Body of pancreas (tissue), 4 donors: ENCODE data around the gene BMERB1. TPM values are rescaled to one million over a fixed set of nuclear protein-coding genes. Genes with fewer than 3 reads are reported as not detected.

Experiments
- ATAC-seq: fragments of 150-250 bp; one replicate; pipeline ENCODE4 v1.9.1; 2016
- DNase-seq, 4 donors: peaks; one replicate each; pipeline ENCODE4 v3.0.0-alpha.2; 2019
- H3K27ac ChIP-seq, 4 donors: fragments of 200-600 bp; sonication (generic); 1 replicate in 3 of 4; 2 replicates in 1 of 4; pipeline versions ENCODE4 v1.5.1 to v1.6.1; 2016 to 2019; ENCODE audit warnings: mild to moderate bottlenecking in 1 of 4, mixed read lengths in 1 of 4, moderate library complexity in 1 of 4
- H3K27me3 ChIP-seq, 2 donors: fragments of 200-600 bp; sonication (generic); one replicate each; pipeline ENCODE4 v1.6.0; 2016; ENCODE audit warnings: mild to moderate bottlenecking in 1 of 2
- H3K36me3 ChIP-seq, 2 donors: fragments of 200-600 bp; sonication (generic); replicated peaks in 1 of 2; 2 replicates each; pipeline ENCODE4 v1.5.1; 2016; ENCODE audit warnings: low read depth in 2 of 2; ENCODE audit not compliant: insufficient read depth in 1 of 2
- H3K4me1 ChIP-seq: fragments of 200-600 bp; sonication (generic); one replicate; pipeline ENCODE4 v1.6.0; 2016
- H3K4me3 ChIP-seq, 2 donors: fragments of 200-600 bp; sonication (generic); 1 replicate in 1 of 2; 2 replicates in 1 of 2; pipeline ENCODE4 v1.5.1; 2016 to 2019
- H3K9me3 ChIP-seq, 3 donors: fragments of 200-600 bp; sonication (generic); 1 replicate in 2 of 3; 2 replicates in 1 of 3; pipeline ENCODE4 v1.5.1; 2016
- POLR2A ChIP-seq, 3 donors: fragments of 450-650 bp; IDR thresholded peaks; one replicate each; pipeline ENCODE4 v1.6.1; 2016; ENCODE audit warnings: antibody characterized with exemption in 3 of 3, mild to moderate bottlenecking in 2 of 3
- WGBS, 2 donors: methylation state at CpG; one replicate each; pipeline ENCODE4 v1.1.5; 2017; 5-methylcytosine and 5-hydroxymethylcytosine counted together
- intact Hi-C: fragments of 100-400 bp; cut with DNase I; formaldehyde crosslinking; loops from one replicate; pipeline ENCODE4 v1.15.1; 2023
- total RNA-seq, 2 donors: library from RNA; depleted of rRNA; stranded (reverse); fragments of >200 nt; gene quantifications; one replicate each; pipeline ENCODE4 v1.1.0, GENCODE V29; 2016
- TF ChIP-seq, protein P1 (sequence below), 7 experiments: fragments of 450-650 bp in 4 of 7; fragments of 200-600 bp in 3 of 7; sonication (generic) in 3 of 7; IDR thresholded peaks; one replicate each; pipeline ENCODE4 v1.5.1; 2016 to 2019; ENCODE audit warnings: antibody characterized with exemption in 7 of 7

The BMERB1 gene
- total RNA-seq, 2 donors from 2014 or later: 8.9 to 22.3 TPM

GRCh38 chr16:15618392-15618791 lies 184.0 kb downstream of the BMERB1 start:
- peaks cover 4 to 55% of the 10 kb centered on the region in 2 donors for H3K36me3 ChIP-seq
- ATAC-seq (no peak), DNase-seq (no peak)
- intact Hi-C loops: no loop called here
- H3K27me3 ChIP-seq: no peaks in the 10 kb centered on the region
- 80 to 86% methylated on average over 4 of the region's 4 CpGs for WGBS, 2 donors
- H3K4me1 ChIP-seq: no peaks in the 10 kb centered on the region
- no peak overlapping the region for H3K27ac ChIP-seq
- no peak overlapping the region for H3K4me3 ChIP-seq
- TF ChIP-seq, protein P1, sequence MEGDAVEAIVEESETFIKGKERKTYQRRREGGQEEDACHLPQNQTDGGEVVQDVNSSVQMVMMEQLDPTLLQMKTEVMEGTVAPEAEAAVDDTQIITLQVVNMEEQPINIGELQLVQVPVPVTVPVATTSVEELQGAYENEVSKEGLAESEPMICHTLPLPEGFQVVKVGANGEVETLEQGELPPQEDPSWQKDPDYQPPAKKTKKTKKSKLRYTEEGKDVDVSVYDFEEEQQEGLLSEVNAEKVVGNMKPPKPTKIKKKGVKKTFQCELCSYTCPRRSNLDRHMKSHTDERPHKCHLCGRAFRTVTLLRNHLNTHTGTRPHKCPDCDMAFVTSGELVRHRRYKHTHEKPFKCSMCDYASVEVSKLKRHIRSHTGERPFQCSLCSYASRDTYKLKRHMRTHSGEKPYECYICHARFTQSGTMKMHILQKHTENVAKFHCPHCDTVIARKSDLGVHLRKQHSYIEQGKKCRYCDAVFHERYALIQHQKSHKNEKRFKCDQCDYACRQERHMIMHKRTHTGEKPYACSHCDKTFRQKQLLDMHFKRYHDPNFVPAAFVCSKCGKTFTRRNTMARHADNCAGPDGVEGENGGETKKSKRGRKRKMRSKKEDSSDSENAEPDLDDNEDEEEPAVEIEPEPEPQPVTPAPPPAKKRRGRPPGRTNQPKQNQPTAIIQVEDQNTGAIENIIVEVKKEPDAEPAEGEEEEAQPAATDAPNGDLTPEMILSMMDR (IDR thresholded peaks at IDR 0.05): no peak
- no peak for TF ChIP-seq POLR2A (IDR thresholded peaks at IDR 0.05)
- no peaks in the 10 kb centered on the region for H3K9me3 ChIP-seq

DNA sequence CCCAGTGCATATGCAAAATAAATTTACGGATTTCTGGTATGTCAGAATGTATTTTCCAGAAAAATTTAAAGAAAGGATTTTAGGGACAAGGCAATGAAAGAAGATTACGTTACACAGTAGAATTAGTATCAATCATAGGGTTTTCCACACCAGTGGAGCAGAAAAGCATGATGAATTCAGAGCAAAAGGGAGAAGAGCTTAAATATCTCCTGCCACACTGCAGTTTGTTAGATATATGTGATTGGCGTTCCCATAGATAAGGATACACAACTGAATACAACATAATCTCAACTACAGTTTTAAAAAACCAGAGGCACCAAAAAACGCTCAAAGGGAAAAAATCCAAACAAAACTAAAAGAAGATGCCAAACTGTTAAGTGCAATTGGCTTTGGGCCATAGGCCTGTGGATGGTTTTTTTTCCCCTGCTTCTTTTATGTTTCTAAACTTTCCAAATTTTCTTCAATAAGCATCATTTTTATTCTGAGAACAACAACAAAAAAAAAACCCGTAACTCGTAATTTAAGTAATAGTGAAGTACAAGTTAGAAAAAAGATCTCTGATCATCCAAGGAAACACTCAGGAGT lies 186.3 kb downstream of the BMERB1 start:
- H3K4me3 ChIP-seq: no peak overlapping the region
- no peaks in the 10 kb centered on the region for H3K27me3 ChIP-seq
- intact Hi-C loops: no loop called here
- H3K4me1 ChIP-seq: no peaks in the 10 kb centered on the region
- DNase-seq (no peak), ATAC-seq (no peak)
- H3K36me3 ChIP-seq: peaks cover 16 to 60% of the 10 kb centered on the region in 2 donors
- H3K27ac ChIP-seq: no peak overlapping the region
- no peaks in the 10 kb centered on the region for H3K9me3 ChIP-seq
- 74 to 79% methylated on average over 6 of the region's 6 CpGs for WGBS, 2 donors
- TF ChIP-seq, protein P1 (IDR thresholded peaks at IDR 0.05): no peak
- no peak for TF ChIP-seq POLR2A (IDR thresholded peaks at IDR 0.05)

DNA sequence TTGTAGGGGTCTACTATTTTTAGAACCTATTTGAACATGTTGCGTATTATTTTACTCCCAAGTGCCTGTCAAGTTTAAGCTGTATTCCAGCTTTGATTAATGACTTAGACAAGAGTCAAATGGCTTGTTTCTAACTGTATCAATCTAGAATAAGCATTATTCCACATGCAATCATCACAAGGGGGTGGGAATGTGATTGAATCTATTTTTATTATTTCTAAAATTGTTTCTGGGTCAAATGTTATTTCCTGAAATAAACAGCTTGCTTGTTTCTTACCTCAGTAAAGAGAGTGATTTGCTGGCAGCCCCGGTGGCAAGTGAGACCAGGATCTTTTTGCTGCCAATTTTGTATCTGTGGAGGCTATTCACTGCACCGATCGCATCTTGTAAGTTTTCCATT lies 187.1 kb downstream of the BMERB1 start:
- 82 to 86% methylated on average over 4 of the region's 4 CpGs for WGBS, 2 donors
- Histone ChIP-seq H3K4me3 (no peak overlapping the region), H3K9me3 (no peaks in the 10 kb centered on the region), H3K36me3 (peaks cover 16 to 56% of the 10 kb centered on the region in 2 donors), H3K27me3 (no peaks in the 10 kb centered on the region), H3K4me1 (peaks cover 3% of the 10 kb centered on the region), H3K27ac (no peak overlapping the region)
- intact Hi-C loops: no loop called here
- DNase-seq (no peak), ATAC-seq (no peak)
- TF ChIP-seq, protein P1 (IDR thresholded peaks at IDR 0.05): no peak
- TF ChIP-seq POLR2A (IDR thresholded peaks at IDR 0.05): no peak

- Histone ChIP-seq H3K27ac (no peak overlapping the region), H3K4me3 (no peak overlapping the region), H3K9me3 (no peaks in the 10 kb centered on the region), H3K27me3 (no peaks in the 10 kb centered on the region), H3K36me3 (peaks cover 16 to 52% of the 10 kb centered on the region in 2 donors), H3K4me1 (peaks cover 8% of the 10 kb centered on the region)
- WGBS, 2 donors: 88 to 98% methylated on average over 8 of the region's 8 CpGs
- DNase-seq (no peak), ATAC-seq (no peak)
- intact Hi-C loops: no loop called here
- no peak for TF ChIP-seq POLR2A (IDR thresholded peaks at IDR 0.05)
These were observed 187.5 kb downstream of the BMERB1 start for GRCh38 chr16:15621889-15622288.

DNA sequence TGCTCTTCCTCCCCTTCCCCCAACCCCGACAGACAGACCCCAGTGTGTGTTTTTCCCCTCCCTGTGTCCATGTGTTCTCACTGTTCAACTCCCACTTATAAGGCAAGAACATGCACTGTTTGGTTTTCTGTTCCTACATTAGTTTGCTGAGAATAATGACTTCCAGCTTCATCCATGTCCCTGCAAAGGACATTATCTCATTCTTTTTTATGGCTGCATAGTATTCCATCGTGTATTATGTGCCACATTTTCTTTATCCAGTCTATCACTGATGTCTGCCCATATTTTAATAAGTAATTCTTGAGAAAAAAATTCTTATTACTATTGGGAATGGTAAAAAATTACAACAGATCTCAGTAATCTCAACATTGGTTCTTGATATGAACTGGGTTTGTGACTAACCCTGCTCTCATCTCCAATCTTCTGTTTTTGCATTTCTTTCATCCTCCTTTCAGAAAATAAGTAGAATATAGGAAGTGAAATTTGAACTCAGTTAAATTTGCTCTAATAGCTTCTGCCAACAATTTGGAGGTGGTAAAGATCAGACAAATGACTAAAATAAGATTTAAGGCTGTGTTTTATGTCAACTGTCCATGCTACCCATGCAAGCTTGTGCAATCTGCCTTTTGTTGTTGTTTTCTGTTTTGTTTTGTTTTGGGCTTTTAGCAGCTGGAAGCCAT lies 197.5 kb downstream of the BMERB1 start:
- no peaks in the 10 kb centered on the region for H3K27me3 ChIP-seq
- ATAC-seq: no peak
- H3K9me3 ChIP-seq: no peaks in the 10 kb centered on the region
- WGBS, 2 donors: 96 to 100% methylated on average over 2 of the region's 2 CpGs
- no peak for DNase-seq
- TF ChIP-seq, protein P1 (IDR thresholded peaks at IDR 0.05): no peak
- no peak for TF ChIP-seq POLR2A (IDR thresholded peaks at IDR 0.05)
- H3K27ac ChIP-seq: no peak overlapping the region
- peaks cover 5 to 29% of the 10 kb centered on the region in 2 donors for H3K36me3 ChIP-seq
- peaks cover 19% of the 10 kb centered on the region for H3K4me1 ChIP-seq
- intact Hi-C loops: no loop called here
- no peak overlapping the region for H3K4me3 ChIP-seq
